HUDEP-2 (cell line): ENCODE measurements around the gene CUZD1.
A peak's percentile ranks its signal among the peaks of the same experiment; 100 is the strongest.

Source experiments
- DNase-seq, 76 experiments: peaks; one replicate each; lab custom pipeline; 2025; ENCODE audit not compliant: unreplicated experiment in 76 of 76; lab: John Stamatoyannopoulos, UW

CUZD1 gene

GRCh38 chr10:122856902-122857301 lies 11.2 kb upstream of the CUZD1 start:
- DNase-seq = peak in 2 of 76 experiments; percentile 2 to 9

GRCh38 chr10:122855745-122856144 lies 10.1 kb upstream of the CUZD1 start:
- no peak for DNase-seq

- no peak for DNase-seq
These were observed 9.0 kb upstream of the CUZD1 start for GRCh38 chr10:122854648-122855047.

- DNase-seq = no peak
These were observed 8.1 kb upstream of the CUZD1 start for GRCh38 chr10:122853665-122854313.

- DNase-seq = no peak
These were observed 6.6 kb upstream of the CUZD1 start for GRCh38 chr10:122852261-122852660.

- DNase-seq = no peak
These were observed 5.3 kb upstream of the CUZD1 start for GRCh38 chr10:122850705-122851640.

GRCh38 chr10:122849900-122850605 lies 4.4 kb upstream of the CUZD1 start:
- no peak for DNase-seq

- no peak for DNase-seq
These were observed 3.4 kb upstream of the CUZD1 start for GRCh38 chr10:122849090-122849489.

GRCh38 chr10:122847782-122848604 lies 2.3 kb upstream of the CUZD1 start:
- no peak for DNase-seq

- DNase-seq = no peak
These were observed 1.5 kb downstream of the CUZD1 start for GRCh38 chr10:122844146-122844545.

- no peak for DNase-seq
These were observed 4.1 kb downstream of the CUZD1 start for GRCh38 chr10:122841569-122841968.

- no peak for DNase-seq
These were observed 6.2 kb downstream of the CUZD1 start for GRCh38 chr10:122839505-122839904.

GRCh38 chr10:122838880-122839279 lies 6.8 kb downstream of the CUZD1 start:
- DNase-seq = no peak

GRCh38 chr10:122835908-122836307 lies 9.7 kb downstream of the CUZD1 start:
- no peak for DNase-seq

- DNase-seq = no peak
These were observed 14.7 kb downstream of the CUZD1 start for GRCh38 chr10:122830965-122831353.

GRCh38 chr10:122830273-122830964 lies 15.2 kb downstream of the CUZD1 start:
- no peak for DNase-seq

GRCh38 chr10:122829454-122829853 lies 16.2 kb downstream of the CUZD1 start:
- DNase-seq = no peak

- DNase-seq = no peak
These were observed 16.9 kb downstream of the CUZD1 start for GRCh38 chr10:122828716-122829255.

GRCh38 chr10:122827302-122827701 lies 18.4 kb downstream of the CUZD1 start:
- no peak for DNase-seq
